HG02642 (cell line): ENCODE data around the gene FYB1.

Experiments
- ATAC-seq: cut with Tn5 transposase; IDR thresholded peaks from one replicate; pipeline ENCODE4 v1.9.1; 2021; ENCODE audit warnings: mild to moderate bottlenecking; ENCODE audit not compliant: unreplicated experiment, poor library complexity

FYB1 gene

GRCh38 chr5:39102684-39103155 is 116.6 kb downstream of the FYB1 start:
- ATAC-seq: no peak

- ATAC-seq: no peak
These were observed 118.4 kb downstream of the FYB1 start for GRCh38 chr5:39100851-39101396.

- ATAC-seq: no peak
These were observed 119.0 kb downstream of the FYB1 start for GRCh38 chr5:39100301-39100850.

- no peak for ATAC-seq
These were observed 119.5 kb downstream of the FYB1 start for GRCh38 chr5:39099831-39100230.

DNA sequence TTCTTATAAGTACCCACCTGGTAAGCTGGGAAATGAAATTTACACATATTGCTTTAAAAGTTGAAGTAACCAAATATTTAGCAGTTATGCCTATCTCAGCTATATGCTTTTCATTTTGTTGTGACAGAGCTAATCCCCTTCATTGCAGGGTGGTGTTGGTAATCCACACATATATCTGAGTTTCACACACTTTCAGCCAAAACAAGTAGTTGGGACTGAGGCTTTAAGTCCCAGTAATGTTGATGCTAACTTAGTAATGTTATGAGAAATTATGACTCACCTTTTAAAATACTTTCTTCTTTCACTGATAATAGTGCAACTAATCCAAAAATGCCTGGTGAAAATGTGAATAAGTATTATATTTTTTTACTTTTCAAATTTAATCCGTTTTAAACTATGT is 126.0 kb downstream of the FYB1 start:
- ATAC-seq: no peak

GRCh38 chr5:39092581-39093351 is 126.6 kb downstream of the FYB1 start:
- no peak for ATAC-seq

DNA sequence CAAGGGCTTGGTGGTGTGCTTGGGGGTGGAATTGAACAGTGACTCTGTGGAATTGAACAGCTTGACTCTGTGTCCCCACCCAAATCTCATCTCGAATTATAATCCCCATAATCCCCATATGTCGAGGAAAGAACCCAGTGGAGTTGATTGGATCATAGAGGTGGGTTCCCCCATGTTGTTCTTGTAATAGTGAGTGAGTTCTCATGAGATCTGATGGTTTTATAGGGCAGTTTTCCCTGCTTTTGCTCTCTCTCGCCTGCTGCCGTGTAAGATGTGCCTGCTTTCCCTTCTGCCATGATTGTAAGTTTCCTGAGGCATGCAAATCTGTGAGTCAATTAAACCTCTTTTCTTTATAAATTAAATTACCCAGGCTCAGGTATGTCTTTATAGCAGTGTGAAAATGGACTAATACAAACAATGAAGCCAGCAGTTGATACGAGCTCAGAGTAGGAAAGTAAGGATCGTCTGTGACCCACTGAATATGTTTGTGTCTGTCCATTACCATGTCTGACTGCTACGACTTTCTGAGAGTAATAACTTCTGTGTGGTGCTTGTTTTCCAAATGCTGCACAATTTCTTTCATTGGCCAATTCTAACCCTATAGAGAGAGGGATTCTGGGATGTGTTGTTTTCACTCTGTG is 127.3 kb downstream of the FYB1 start:
- no peak for ATAC-seq

- ATAC-seq: no peak
These were observed 135.4 kb downstream of the FYB1 start for GRCh38 chr5:39083968-39084367.

GRCh38 chr5:39082995-39083394 is 136.4 kb downstream of the FYB1 start:
- no peak for ATAC-seq

GRCh38 chr5:39080597-39081204 is 138.7 kb downstream of the FYB1 start:
- ATAC-seq: peak; percentile 48

DNA sequence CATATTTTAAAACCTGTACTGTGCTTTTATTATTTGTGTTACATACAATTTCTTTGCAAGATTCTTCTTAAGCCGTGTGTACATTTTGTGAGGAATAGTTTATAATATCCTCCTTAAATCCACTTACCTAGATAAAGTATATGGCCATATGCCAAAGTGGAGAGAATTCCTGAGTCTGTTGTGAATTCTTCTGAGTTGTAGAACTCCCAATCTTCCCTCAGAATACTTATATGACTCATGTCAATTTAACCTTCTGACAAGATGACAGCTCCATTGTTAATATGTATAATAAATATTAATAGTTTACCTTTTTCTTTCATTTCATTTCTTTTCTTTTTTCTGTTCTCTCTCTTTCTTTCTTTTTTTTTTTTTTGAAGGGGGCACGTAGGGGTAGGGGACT is 139.2 kb downstream of the FYB1 start:
- no peak for ATAC-seq

GRCh38 chr5:39079147-39079546 is 140.2 kb downstream of the FYB1 start:
- ATAC-seq: no peak

DNA sequence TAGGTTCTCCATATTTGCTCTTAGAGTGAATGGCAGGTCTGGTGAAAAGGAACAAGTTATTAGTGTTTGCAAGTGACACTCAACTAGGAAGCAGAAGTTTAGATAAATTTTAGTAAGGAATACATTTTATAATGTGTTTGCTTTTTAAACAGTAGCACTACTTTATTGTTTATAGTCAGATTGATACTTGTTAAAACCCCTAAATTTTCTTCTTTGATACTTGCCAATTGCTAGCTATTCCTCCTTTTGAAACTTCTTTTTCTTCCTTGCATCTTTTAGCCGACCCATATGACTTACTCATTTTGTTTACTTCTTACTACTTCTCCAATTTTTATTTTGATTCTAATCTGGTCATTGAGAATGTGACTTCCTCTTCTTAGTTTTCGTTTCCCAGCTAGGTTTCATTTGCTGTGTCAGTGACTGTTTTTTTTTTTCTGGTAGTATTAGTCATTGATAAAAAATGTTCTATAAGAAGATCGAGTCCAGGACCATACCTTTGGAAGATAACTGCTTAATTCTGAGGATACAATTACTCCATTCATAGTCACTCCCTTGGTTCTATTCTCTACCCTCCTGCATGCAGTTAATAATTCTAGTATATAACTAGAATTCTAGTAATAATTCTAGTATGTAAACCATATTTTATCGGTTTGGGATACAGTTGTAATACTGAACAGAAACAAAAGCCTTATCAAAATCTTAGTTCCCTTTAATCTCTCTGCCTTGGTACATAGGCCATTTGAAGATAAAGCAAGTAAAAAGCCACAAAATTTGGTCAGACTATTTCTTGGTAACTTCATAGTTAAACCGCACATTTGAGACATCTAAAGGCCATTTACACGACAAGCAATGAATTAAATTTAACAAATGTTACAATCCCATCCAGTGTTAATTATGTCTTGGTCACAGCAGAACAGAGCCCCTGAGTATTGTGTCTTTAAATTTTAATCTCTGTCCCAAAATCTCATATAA is 142.3 kb downstream of the FYB1 start:
- ATAC-seq: no peak

DNA sequence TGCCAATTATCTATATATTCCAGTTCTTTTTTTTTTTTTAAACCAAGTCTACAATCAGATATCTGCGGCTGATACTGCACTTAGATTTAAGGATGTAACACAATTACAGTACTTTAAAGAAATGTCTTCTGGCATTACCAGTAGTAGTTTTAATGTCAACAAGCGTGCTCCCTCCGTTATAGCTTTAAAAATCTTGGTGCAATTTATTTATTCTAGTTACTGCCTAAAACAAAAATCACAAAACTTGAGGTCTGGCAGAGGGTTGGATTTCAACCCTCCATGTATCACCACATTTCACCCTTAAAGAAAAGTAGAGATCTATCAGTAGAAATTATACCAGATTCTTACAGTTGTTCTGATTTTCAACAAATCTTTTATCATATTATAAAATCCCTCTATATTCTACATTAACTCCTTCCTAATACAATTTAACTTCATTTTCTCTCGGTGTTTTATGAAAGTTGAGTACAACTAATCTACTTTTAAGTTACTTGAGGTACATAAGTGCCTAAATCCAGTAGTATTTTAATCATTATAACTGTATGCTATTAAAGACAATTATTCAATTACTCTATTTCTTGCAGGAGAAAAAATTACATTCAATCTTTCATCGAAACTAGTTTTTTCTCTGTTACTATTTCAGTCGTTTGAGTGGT is 143.1 kb downstream of the FYB1 start:
- ATAC-seq: no peak

- ATAC-seq: peak; percentile 83
These were observed 145.1 kb downstream of the FYB1 start, which contains the start of gene RICTOR for GRCh38 chr5:39074017-39074814. RICTOR (minus strand) TSS chr5:39074399; CDS start chr5:39074377, 22 bp downstream.

DNA sequence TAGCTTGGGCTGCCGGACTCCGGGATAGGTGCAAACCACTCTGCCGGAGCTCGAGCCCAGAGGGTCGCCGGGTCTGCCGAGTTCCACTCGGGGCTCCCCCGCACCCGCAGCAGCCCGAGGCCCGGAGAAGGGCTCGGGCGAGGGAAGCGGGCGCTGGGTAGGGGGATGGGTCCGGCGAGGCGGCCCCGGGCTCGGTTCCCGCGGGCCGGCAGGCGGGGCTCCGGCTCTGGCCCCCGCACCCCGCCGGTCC is 145.7 kb downstream of the FYB1 start:
- ATAC-seq: peak; percentile 33

DNA sequence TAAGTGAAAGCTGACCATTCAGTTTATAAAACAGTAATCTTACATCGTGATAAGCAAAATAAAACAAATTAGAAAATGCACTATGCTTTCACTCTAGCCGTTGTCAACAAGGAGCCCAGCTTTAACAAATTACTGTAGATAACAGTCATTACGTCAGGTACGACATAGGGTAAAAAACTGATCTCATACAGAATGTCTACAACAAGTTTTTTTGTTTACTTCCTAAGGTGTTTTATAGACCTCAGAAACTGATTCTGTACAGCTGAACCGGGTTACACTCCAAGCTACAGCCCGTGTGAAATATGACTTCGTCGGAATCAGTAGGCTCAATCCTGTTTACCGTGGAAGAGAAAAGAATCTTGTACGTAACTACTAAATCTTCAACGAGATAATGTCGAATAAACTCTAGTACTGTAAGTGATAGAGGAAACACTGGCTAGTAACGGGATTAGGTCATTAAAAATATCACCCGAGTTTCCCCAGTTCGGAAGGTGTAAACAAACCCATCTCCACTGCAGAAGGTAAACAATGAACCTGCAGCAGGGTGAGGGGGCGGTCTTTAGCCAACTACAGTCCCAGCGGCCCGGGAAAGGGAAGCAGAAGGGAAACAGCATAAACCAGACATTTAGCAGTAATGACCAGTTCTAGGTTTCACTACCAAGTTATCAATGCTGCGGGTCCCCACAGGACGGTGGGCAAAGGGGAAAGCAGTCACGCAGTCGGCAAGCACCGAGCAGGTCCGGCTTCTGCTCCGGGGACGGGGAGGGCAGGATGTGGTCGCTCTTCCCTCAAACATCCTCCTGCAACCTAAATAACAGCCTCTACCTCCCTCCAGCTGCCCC is 146.2 kb downstream of the FYB1 start:
- peak; percentile 38 for ATAC-seq

GRCh38 chr5:39068099-39068498 is 151.3 kb downstream of the FYB1 start:
- no peak for ATAC-seq
